Gastrocnemius medialis (tissue), 4 donors: ENCODE results near the gene KIR2DL3.

Experiments
- CTCF ChIP-seq, 5 experiments: fragments of 450-650 bp in 3 of 5; fragments of 200-600 bp in 2 of 5; sonication (generic) in 2 of 5; IDR thresholded peaks in 4 of 5; conservative IDR thresholded peaks in 1 of 5; 1 replicate in 4 of 5; 2 replicates in 1 of 5; pipeline ENCODE4 v1.5.1; 2016 to 2019; ENCODE audit warnings: antibody characterized with exemption in 5 of 5, mild to moderate bottlenecking in 3 of 5, moderate library complexity in 3 of 5
- POLR2A ChIP-seq, 2 donors: fragments of 450-650 bp; IDR thresholded peaks; one replicate each; pipeline ENCODE4 v1.6.1; 2017; ENCODE audit warnings: antibody characterized with exemption in 2 of 2, mild to moderate bottlenecking in 2 of 2, moderate library complexity in 2 of 2

DNA sequence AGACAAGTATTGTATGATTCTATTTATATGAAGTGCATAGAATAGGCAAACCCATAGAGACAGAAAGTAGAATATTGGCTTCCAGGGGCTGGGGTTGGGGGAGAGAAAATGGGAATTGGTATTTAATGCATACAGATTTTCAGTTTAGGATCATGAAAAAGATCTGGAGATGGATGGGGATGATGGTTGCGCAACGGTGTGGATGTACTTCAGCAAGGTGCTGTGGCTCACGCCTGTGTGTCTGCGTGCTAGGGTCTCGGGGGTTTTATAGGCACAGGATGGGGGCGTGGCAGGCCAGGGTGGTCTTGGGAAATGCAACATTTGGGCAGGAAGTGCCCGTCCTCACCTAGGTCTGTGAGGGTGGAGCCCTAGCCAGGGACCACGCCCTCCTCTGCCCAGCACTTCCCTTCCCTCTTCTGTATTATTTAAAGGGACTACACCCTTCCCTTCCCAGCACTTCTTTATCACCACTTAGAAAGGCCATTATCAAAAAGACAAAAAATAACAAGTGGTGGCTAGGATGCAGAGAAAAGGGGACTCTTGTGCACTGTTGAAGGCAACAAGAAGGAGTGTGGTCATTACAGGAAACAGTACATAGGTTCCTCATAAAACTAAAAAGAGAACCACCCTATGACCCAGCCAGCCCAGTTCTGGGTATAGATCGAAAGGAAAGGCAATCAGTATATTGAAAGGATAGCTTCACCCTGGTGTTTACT lies 46.6 kb upstream of the KIR2DL3 start:
- TF ChIP-seq CTCF (IDR thresholded peaks at IDR 0.05 in 4 of 5, conservative IDR thresholded peaks at IDR 0.05 in 1 of 5): no peak
- no peak for TF ChIP-seq POLR2A (IDR thresholded peaks at IDR 0.05)
